ENCODE results near the gene CMTM2. TPM values are rescaled to one million over a fixed set of nuclear protein-coding genes. Genes with fewer than 3 reads are reported as not detected.

Gene CMTM2
- total and polyA plus RNA-seq, 2 of the 4 experiments (the other 2 are of a cell fraction): not detected

DNA sequence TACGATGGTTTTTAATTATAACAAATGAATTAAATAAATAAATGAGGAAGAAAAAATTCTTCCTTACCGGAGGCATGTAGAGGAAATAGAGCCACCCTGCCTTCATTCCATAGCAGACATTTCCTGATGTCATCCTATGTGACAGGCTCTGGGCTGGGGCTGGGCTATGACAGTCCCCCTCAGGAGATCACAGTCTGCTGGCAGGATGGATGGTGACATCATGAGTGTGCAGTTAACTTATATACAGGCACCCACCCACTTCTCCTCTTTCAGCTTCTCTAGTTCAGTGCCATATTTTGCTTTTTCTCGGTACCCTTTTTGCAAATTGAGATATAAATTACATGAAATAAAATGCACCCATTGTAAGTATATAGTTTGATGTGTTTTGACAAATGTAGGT is 18.8 kb downstream of the CMTM2 start:
- POLR2A ChIA-PET (ENCODE audit: unreplicated experiment): no interaction called here
- ATAC-seq (ENCODE audit: low read depth) (no peak), DNase-seq (no peak)
- Histone ChIP-seq H2BK5ac (ENCODE audit: low read depth, low read length, poor library complexity, severe bottlenecking) (no peak overlapping the region), H4K8ac (ENCODE audit: low read depth in 2 of 2, low read length in 2 of 2) (no peak overlapping the region), H3K9me1 (ENCODE audit: insufficient read depth, low read length) (no peaks in the 10 kb centered on the region), H4K91ac (ENCODE audit: insufficient read depth, low read depth, low read length) (no peak overlapping the region), H3K4me3 (ENCODE audit: insufficient read depth, low read depth, low read length) (no peak overlapping the region), H2AFZ (replicated peaks; ENCODE audit: low read length, poor library complexity) (no peak overlapping the region), H2AK9ac (replicated peaks; ENCODE audit: low read depth, low read length, poor library complexity) (no peak overlapping the region), H3K27me3 (ENCODE audit: control insufficient read depth, insufficient read depth, low read length) (peaks cover 20% of the 10 kb centered on the region), H4K20me1 (ENCODE audit: insufficient read depth, low read length) (no peaks in the 10 kb centered on the region), H3K36me3 (ENCODE audit: control insufficient read depth, insufficient read depth, low read length) (no peaks in the 10 kb centered on the region), H3K56ac (ENCODE audit: extremely low read depth, insufficient read depth, low read length) (no peak overlapping the region), H3K9ac (ENCODE audit: low read depth, low read length) (no peak overlapping the region), H3K4me1 (ENCODE audit: control insufficient read depth, insufficient read depth, low read length) (no peaks in the 10 kb centered on the region), H3K27ac (ENCODE audit: insufficient read depth, low read length) (no peak overlapping the region), H3K14ac (replicated peaks; ENCODE audit: low read depth, low read length) (no peak overlapping the region), H2BK120ac (ENCODE audit: low read depth, low read length) (no peak overlapping the region), H3K9me3 (ENCODE audit: control insufficient read depth, insufficient read depth, low read length) (peaks cover 13% of the 10 kb centered on the region), H3K79me1 (ENCODE audit: low read depth in 1 of 2, low read length in 2 of 2) (no peaks in the 10 kb centered on the region), H3K18ac (ENCODE audit: low read depth, low read length) (no peak overlapping the region), H4K5ac (ENCODE audit: low read depth, low read length) (no peak overlapping the region), H2AK5ac (ENCODE audit: low read depth, low read length) (no peak overlapping the region), H3K4me2 (ENCODE audit: low read depth, low read length) (no peak overlapping the region), H2BK20ac (ENCODE audit: low read depth, low read length) (no peak overlapping the region), H3K23ac (ENCODE audit: low read depth, low read length) (no peak overlapping the region; the same call in 1 of the 2 replicates), H3K4ac (ENCODE audit: low read depth, low read length) (no peak overlapping the region), H2BK15ac (ENCODE audit: low read depth, low read length) (no peak overlapping the region)
- TF ChIP-seq CEBPB (IDR thresholded peaks at IDR 0.05; ENCODE audit: low read depth, low read length) (no peak), RAD21 (IDR thresholded peaks at IDR 0.05; ENCODE audit: low read length) (no peak), NFE2L2 (IDR thresholded peaks at IDR 0.05; ENCODE audit: low read depth, low read length) (no peak), CHD1 (IDR thresholded peaks at IDR 0.05; ENCODE audit: low read depth, low read length) (no peak), RFX5 (IDR thresholded peaks at IDR 0.05; ENCODE audit: low read depth, low read length) (no peak)
- TF ChIP-seq, protein P1, sequence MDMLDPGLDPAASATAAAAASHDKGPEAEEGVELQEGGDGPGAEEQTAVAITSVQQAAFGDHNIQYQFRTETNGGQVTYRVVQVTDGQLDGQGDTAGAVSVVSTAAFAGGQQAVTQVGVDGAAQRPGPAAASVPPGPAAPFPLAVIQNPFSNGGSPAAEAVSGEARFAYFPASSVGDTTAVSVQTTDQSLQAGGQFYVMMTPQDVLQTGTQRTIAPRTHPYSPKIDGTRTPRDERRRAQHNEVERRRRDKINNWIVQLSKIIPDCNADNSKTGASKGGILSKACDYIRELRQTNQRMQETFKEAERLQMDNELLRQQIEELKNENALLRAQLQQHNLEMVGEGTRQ (IDR thresholded peaks at IDR 0.05; ENCODE audit: low read depth, low read length): no peak
- TF ChIP-seq, protein P2, sequence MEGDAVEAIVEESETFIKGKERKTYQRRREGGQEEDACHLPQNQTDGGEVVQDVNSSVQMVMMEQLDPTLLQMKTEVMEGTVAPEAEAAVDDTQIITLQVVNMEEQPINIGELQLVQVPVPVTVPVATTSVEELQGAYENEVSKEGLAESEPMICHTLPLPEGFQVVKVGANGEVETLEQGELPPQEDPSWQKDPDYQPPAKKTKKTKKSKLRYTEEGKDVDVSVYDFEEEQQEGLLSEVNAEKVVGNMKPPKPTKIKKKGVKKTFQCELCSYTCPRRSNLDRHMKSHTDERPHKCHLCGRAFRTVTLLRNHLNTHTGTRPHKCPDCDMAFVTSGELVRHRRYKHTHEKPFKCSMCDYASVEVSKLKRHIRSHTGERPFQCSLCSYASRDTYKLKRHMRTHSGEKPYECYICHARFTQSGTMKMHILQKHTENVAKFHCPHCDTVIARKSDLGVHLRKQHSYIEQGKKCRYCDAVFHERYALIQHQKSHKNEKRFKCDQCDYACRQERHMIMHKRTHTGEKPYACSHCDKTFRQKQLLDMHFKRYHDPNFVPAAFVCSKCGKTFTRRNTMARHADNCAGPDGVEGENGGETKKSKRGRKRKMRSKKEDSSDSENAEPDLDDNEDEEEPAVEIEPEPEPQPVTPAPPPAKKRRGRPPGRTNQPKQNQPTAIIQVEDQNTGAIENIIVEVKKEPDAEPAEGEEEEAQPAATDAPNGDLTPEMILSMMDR (conservative IDR thresholded peaks at IDR 0.05; ENCODE audit: low read depth, low read length): no peak
- CTCF ChIA-PET: interaction anchor here (0.8 kb wide), 1 partner anchor 83 kb away, joined by 4 read pairs; no protein-coding TSS in a partner anchor
- in situ Hi-C loops (cut with MboI; ENCODE audit: low sequenced_read_pairs) (no loop called here), dilution Hi-C loops (cut with HindIII; ENCODE audit: low sequenced_read_pairs, unreplicated experiment) (no loop called here), intact Hi-C loops (cut with micrococcal nuclease) (no loop called here)
- no TSS peak for BruUV-seq (replicated peaks)
- no CpG with 5 or more reads among the region's 3 CpGs for WGBS, 2 experiments (ENCODE audit: extremely low coverage in 2 of 2, insufficient read length in 1 of 2)
